HG03571 (cell line): ENCODE data around the gene TPT1.
"Not testable (repeated sequence)": the region's sequence is repeated elsewhere in the genome, so short reads cannot be mapped to it uniquely, and the experiment has no call there.

ENCODE experiments used
- ATAC-seq: cut with Tn5 transposase; IDR thresholded peaks from one replicate; pipeline ENCODE4 v1.9.1; 2021; ENCODE audit not compliant: unreplicated experiment

The TPT1 gene

GRCh38 chr13:45368005-45368404 is 27.0 kb upstream of the TPT1 start:
- ATAC-seq, result no peak

- peak; percentile 91 for ATAC-seq
These were observed 26.4 kb upstream of the TPT1 start for GRCh38 chr13:45367358-45367757.

GRCh38 chr13:45365558-45365885 is 24.5 kb upstream of the TPT1 start:
- ATAC-seq, result no peak

GRCh38 chr13:45364876-45365557 is 24.0 kb upstream of the TPT1 start:
- ATAC-seq, result no peak

GRCh38 chr13:45362939-45363338 is 22.0 kb upstream of the TPT1 start:
- no peak for ATAC-seq

- ATAC-seq, result no peak
These were observed 20.7 kb upstream of the TPT1 start for GRCh38 chr13:45361596-45362206.

- no peak for ATAC-seq
These were observed 16.1 kb upstream of the TPT1 start for GRCh38 chr13:45356966-45357672.

- no peak for ATAC-seq
These were observed 12.9 kb upstream of the TPT1 start for GRCh38 chr13:45353895-45354294.

- no peak for ATAC-seq
These were observed 11.0 kb upstream of the TPT1 start for GRCh38 chr13:45352031-45352430.

GRCh38 chr13:45350152-45350551 is 9.2 kb upstream of the TPT1 start:
- ATAC-seq, result no peak

- no peak for ATAC-seq
These were observed 8.5 kb upstream of the TPT1 start for GRCh38 chr13:45349438-45349837.

GRCh38 chr13:45344064-45344463 is 3.1 kb upstream of the TPT1 start:
- ATAC-seq, result not testable (repeated sequence)

GRCh38 chr13:45343102-45343501 is 2.1 kb upstream of the TPT1 start:
- not testable (repeated sequence) for ATAC-seq

- ATAC-seq, result not testable (repeated sequence)
These were observed 1.7 kb upstream of the TPT1 start for GRCh38 chr13:45342668-45343067.

GRCh38 chr13:45341799-45342500 is 967 bp upstream of the TPT1 start:
- ATAC-seq, result no peak

- ATAC-seq, result peak; percentile 34
These were observed 455 bp downstream of the TPT1 start for GRCh38 chr13:45340422-45341033.

GRCh38 chr13:45339867-45340266 is 1.1 kb downstream of the TPT1 start:
- no peak for ATAC-seq

- no peak for ATAC-seq
These were observed 1.6 kb downstream of the TPT1 start for GRCh38 chr13:45339399-45339798.

GRCh38 chr13:45337803-45338202 is 3.2 kb downstream of the TPT1 start:
- no peak for ATAC-seq

- ATAC-seq, result no peak
These were observed 3.6 kb downstream of the TPT1 start for GRCh38 chr13:45337395-45337794.
